ENCODE results near the gene COL23A1. TPM values are rescaled to one million over a fixed set of nuclear protein-coding genes. Genes with fewer than 3 reads are reported as not detected.

The COL23A1 gene
- total and polyA plus RNA-seq, 2 of the 8 experiments (the other 6 are each of a cell fraction or from before 2014, with no cell fraction given) = 3.1 to 4.7 TPM

GRCh38 chr5:178630475-178630930 is 40.3 kb upstream of the COL23A1 start:
- Histone ChIP-seq H3K9me3 (ENCODE audit: insufficient read depth in 2 of 2, low read depth in 1 of 2, low read length in 1 of 2) (no peaks in the 10 kb centered on the region), H3K9ac (replicated peaks in 1 of 4; ENCODE audit: extremely low read depth in 1 of 4, low read depth in 3 of 4, low read length in 3 of 4) (no peak overlapping the region), H2BK120ac (replicated peaks; ENCODE audit: low read depth, low read length) (no peak overlapping the region), H3K14ac (ENCODE audit: insufficient read length) (no peak overlapping the region), H2BK5ac (ENCODE audit: low read depth, low read length) (no peak overlapping the region), H3K4me1 (replicated peaks in 1 of 4; ENCODE audit: control insufficient read depth in 3 of 4, insufficient read depth in 4 of 4, low read length in 3 of 4) (peaks cover 0 to 2% (median 0%) of the 10 kb centered on the region in 4 experiments; a peak in 2 of 7 replicates), H2AK5ac (ENCODE audit: low read depth, low read length) (no peak overlapping the region), H3K18ac (ENCODE audit: extremely low read depth, low read length) (no peak overlapping the region), H3K4me3 (ENCODE audit: extremely low read depth in 1 of 4, insufficient read depth in 2 of 4, low read depth in 3 of 4, low read length in 4 of 4) (no peak overlapping the region), H3K79me1 (ENCODE audit: low read depth, low read length) (no peaks in the 10 kb centered on the region), H2BK15ac (ENCODE audit: low read length) (no peak overlapping the region), H3K79me2 (ENCODE audit: control insufficient read depth in 1 of 2, insufficient read depth in 2 of 2, low read length in 2 of 2) (peaks cover 0 to 7% of the 10 kb centered on the region in 2 experiments; a peak in 2 of 4 replicates), H2AFZ (ENCODE audit: low read length) (no peak overlapping the region), H3K4me2 (ENCODE audit: insufficient read depth in 1 of 2, low read depth in 2 of 2, low read length in 2 of 2) (no peak overlapping the region), H3K23me2 (ENCODE audit: low read depth, low read length) (peaks cover 4% of the 10 kb centered on the region), H4K20me1 (replicated peaks in 1 of 2; ENCODE audit: control insufficient read depth in 1 of 2, insufficient read depth in 2 of 2, low read length in 2 of 2) (peaks cover 0 to 3% of the 10 kb centered on the region in 2 experiments), H3K56ac (replicated peaks; ENCODE audit: insufficient read length, low read depth, low read length) (no peak overlapping the region), H4K5ac (ENCODE audit: insufficient read length, low read depth, low read length) (no peak overlapping the region), H2BK20ac (ENCODE audit: low read length) (no peak overlapping the region), H2BK12ac (ENCODE audit: low read depth, low read length) (no peak overlapping the region), H4K91ac (replicated peaks; ENCODE audit: insufficient read length, low read length) (no peak overlapping the region), H3K23ac (ENCODE audit: insufficient read length) (no peak overlapping the region), H3K4ac (replicated peaks; ENCODE audit: insufficient read length, low read depth, low read length) (no peak overlapping the region), H4K8ac (ENCODE audit: extremely low read depth, insufficient read depth, low read length) (no peak overlapping the region), H3K36me3 (ENCODE audit: control insufficient read depth in 2 of 4, insufficient read depth in 4 of 4, low read length in 3 of 4) (no peaks in the 10 kb centered on the region), H3K27ac (ENCODE audit: low read depth, low read length) (no peak overlapping the region), H3K27me3 (replicated peaks in 1 of 4; ENCODE audit: control insufficient read depth in 3 of 4, extremely low read depth in 1 of 4, insufficient read depth in 3 of 4, low read length in 3 of 4) (no peaks in the 10 kb centered on the region; a peak in 1 of 7 replicates)
- ChIA-PET POLR2A (ENCODE audit: partially characterized antibody) (no interaction called here), CTCF (ENCODE audit: partially characterized antibody) (no interaction called here)
- WGBS, 2 experiments (ENCODE audit: extremely low coverage in 1 of 2, insufficient coverage in 1 of 2, insufficient read length in 1 of 2, insufficient replicate concordance in 2 of 2, low coverage in 1 of 2, low lambda C conversion rate in 2 of 2, missing lambda C conversion rate in 1 of 2) = 87% methylated on average over 4 of the region's 4 CpGs; no CpG with 5 or more reads in 1 of the 2 experiments
- no peak for DNase-seq (ENCODE audit: low read depth in 1 of 2, low spot score in 2 of 2)
- FAIRE-seq = no peak
- no peak for TF ChIP-seq TAF7 (optimal IDR thresholded peaks at IDR 0.05; ENCODE audit: borderline replicate concordance, low read depth, low read length)
- TF ChIP-seq SRF (IDR thresholded peaks at IDR 0.05; ENCODE audit: low read depth, low read length) = no peak
- TF ChIP-seq MAX (IDR thresholded peaks at IDR 0.05) = no peak
- no peak for TF ChIP-seq E2F6 (IDR thresholded peaks at IDR 0.05)
- no peak for TF ChIP-seq RAD21 (IDR thresholded peaks at IDR 0.05 in 1 of 2, conservative IDR thresholded peaks at IDR 0.05 in 1 of 2; ENCODE audit: low read depth in 2 of 2, low read length in 2 of 2)
- no peak for TF ChIP-seq CEBPB (IDR thresholded peaks at IDR 0.05; ENCODE audit: low read depth, low read length)
- TF ChIP-seq POLR2A (IDR thresholded peaks at IDR 0.05; ENCODE audit: control extremely low read depth in 1 of 2, low read depth in 2 of 2, low read length in 2 of 2) = no peak
- no peak for TF ChIP-seq BCL11A (IDR thresholded peaks at IDR 0.05; ENCODE audit: low read depth in 2 of 2, low read length in 2 of 2)

Measured in H1 (cell line).